NCI-H1105 treated with DMSO at 0.1 percent for 48 hours (cell line): ENCODE measurements around the gene ATP5IF1.

Experiments
- DNase-seq: peaks from one replicate; lab custom pipeline; 2025; lab: John Stamatoyannopoulos, UW

ATP5IF1 gene

GRCh38 chr1:28265577-28265976, 29.7 kb downstream of the ATP5IF1 start:
- no peak for DNase-seq

- no peak for DNase-seq
Measured at GRCh38 chr1:28266920-28267322, 31.0 kb downstream of the ATP5IF1 start.

- DNase-seq, result no peak
Measured at GRCh38 chr1:28267633-28268032, 31.7 kb downstream of the ATP5IF1 start.

GRCh38 chr1:28269529-28269928, 33.6 kb downstream of the ATP5IF1 start:
- DNase-seq, result no peak

- DNase-seq, result no peak
Measured at GRCh38 chr1:28272215-28272852, 36.4 kb downstream of the ATP5IF1 start.

- DNase-seq, result no peak
Measured at GRCh38 chr1:28273216-28273860, 37.4 kb downstream of the ATP5IF1 start.

- DNase-seq, result no peak
Measured at GRCh38 chr1:28278763-28279162, 42.8 kb downstream of the ATP5IF1 start.

GRCh38 chr1:28279721-28280120, 43.8 kb downstream of the ATP5IF1 start:
- DNase-seq, result no peak

- DNase-seq, result no peak
Measured at GRCh38 chr1:28280501-28280900, 44.6 kb downstream of the ATP5IF1 start.

GRCh38 chr1:28280977-28281381, 45.1 kb downstream of the ATP5IF1 start:
- no peak for DNase-seq

GRCh38 chr1:28281608-28282425, 45.9 kb downstream of the ATP5IF1 start:
- no peak for DNase-seq

- DNase-seq, result no peak
Measured at GRCh38 chr1:28282426-28283407, 46.8 kb downstream of the ATP5IF1 start.

- DNase-seq, result no peak
Measured at GRCh38 chr1:28286111-28286510, 50.2 kb downstream of the ATP5IF1 start.
